Measurements from ENCODE around the gene GBX1.

- TF ChIP-seq, protein P1, sequence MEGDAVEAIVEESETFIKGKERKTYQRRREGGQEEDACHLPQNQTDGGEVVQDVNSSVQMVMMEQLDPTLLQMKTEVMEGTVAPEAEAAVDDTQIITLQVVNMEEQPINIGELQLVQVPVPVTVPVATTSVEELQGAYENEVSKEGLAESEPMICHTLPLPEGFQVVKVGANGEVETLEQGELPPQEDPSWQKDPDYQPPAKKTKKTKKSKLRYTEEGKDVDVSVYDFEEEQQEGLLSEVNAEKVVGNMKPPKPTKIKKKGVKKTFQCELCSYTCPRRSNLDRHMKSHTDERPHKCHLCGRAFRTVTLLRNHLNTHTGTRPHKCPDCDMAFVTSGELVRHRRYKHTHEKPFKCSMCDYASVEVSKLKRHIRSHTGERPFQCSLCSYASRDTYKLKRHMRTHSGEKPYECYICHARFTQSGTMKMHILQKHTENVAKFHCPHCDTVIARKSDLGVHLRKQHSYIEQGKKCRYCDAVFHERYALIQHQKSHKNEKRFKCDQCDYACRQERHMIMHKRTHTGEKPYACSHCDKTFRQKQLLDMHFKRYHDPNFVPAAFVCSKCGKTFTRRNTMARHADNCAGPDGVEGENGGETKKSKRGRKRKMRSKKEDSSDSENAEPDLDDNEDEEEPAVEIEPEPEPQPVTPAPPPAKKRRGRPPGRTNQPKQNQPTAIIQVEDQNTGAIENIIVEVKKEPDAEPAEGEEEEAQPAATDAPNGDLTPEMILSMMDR (IDR thresholded peaks at IDR 0.05): no peak
- no peak for TF ChIP-seq POLR2A (IDR thresholded peaks at IDR 0.05)
Measured at GRCh38 chr7:151101621-151102396, 65.7 kb downstream of the GBX1 start.

Data from suprapubic skin (tissue), 3 donors.